HG02970 (cell line): ENCODE data around the gene UBA1.

ENCODE experiments used
- ATAC-seq: cut with Tn5 transposase; IDR thresholded peaks from one replicate; pipeline ENCODE4 v1.9.1; 2021; ENCODE audit warnings: mild to moderate bottlenecking, moderate library complexity, moderate number of reproducible peaks; ENCODE audit not compliant: unreplicated experiment, low FRiP score

Gene UBA1

DNA sequence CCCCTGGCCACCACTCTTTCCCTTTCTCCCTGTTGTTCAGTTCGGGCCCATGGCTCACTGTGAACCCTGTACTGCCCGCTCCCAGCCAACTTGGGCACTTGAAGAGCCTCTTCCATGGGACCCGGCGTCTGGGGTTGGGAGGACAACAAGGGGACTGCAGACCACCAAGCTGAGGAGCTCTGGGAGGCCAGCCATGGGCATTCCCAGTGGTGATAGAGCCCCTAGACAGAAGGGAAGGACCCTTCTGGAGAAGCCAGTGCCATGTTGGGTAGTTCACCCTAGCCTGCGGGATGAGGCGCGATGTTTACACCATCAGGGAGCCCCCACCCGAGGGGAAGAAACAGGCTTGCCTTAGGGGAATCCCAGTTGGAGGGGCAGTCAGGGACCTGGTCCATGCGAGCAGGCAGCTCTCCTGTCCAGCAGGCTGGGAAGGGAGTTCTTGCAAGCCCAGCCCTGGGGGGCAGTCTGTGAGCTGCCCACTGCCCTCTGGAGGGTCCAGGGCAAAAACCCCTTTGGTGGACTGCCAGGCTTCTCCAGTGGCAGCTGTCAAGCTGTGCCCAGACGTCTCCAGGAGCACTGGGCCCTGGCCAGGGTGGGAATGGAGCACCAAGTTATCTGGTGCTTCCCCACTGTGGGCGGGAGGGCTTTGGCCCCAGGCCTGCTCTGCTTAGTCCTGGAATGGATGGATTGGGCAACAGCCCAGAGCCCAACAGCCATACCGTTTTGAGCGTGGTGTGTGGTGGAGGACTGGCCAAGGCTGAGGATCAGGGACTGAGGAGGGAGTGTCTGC is 23.7 kb upstream of the UBA1 start:
- no peak for ATAC-seq

GRCh38 chrX:47170861-47171692 is 22.6 kb upstream of the UBA1 start:
- no peak for ATAC-seq

GRCh38 chrX:47171996-47172395 is 21.6 kb upstream of the UBA1 start:
- ATAC-seq = no peak

- no peak for ATAC-seq
Observed at GRCh38 chrX:47172549-47172948, 21.1 kb upstream of the UBA1 start.

- ATAC-seq = no peak
Observed at GRCh38 chrX:47172971-47173792, 20.4 kb upstream of the UBA1 start.

DNA sequence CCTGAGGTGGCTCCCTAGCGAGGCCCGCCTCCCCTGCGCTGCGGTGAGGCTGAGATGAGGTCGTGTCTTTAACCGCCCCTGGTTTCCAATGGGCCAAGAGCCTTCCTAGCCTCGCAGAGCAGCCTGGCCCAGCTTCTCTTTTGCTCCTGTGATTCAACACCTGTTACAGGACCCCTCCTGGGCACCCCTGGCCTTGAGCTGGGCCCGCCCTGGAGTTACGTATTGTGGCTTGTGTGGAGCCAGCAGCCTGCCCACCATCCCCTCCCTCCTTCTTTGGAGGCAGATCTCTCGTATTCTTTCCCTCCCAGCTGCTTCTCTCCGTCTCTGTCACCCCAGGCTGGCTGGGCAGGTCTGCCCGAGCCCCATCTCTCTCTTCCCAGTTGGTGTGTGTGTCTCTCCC is 19.3 kb upstream of the UBA1 start:
- ATAC-seq = no peak

GRCh38 chrX:47174846-47175587 is 18.6 kb upstream of the UBA1 start:
- no peak for ATAC-seq

GRCh38 chrX:47175588-47175980 is 18.0 kb upstream of the UBA1 start:
- ATAC-seq = no peak

DNA sequence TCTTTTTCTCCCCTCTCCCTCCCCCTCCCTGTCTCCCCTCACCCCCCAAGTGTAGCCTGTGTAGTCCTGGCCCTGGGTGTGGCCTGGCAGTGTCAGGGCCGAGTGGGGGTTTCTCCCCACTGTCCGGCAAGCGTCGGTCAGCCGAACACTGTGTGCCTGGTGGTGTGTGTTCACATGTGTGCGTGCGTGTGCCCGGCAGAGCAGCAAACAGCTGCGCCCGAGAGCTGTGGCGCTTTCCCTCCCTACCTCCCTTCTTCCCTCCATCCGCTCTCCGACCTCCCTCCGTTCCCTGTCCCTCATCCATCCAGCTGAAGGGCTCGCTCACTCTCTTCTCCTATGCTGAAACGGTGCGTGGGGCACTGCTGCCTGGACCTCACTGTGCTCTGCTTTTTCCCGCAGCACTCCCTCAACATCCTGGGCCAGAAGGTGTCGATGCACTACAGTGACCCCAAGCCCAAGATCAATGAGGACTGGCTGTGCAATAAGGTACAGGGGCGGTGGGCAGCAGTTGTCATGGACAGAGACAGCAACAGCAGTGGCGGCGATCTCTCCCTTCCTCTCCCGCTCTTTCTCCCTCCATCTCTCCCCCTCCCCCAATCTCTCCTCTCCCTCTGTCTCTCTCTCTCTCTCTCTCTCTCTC is 17.4 kb upstream of the UBA1 start:
- ATAC-seq = no peak

DNA sequence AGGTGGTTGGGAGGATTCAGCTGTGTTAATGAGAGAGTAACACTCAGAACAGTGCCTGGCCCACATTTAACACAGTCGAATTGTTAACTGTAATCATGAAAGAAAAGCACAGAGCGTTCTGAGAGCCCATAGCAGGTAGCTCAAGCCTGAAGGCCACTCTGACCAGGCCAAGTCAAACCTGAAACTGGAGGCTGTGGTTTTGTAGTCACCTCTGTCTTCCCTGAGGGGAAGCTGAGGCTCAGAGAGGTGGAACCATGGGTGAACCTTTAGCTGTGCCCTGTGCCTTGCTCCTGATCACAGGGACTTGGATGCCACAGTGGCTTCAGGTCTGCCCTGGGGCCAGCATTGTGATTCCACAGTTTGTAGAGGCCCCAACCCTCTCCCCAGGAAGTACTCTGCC is 16.6 kb upstream of the UBA1 start:
- ATAC-seq = no peak

GRCh38 chrX:47178337-47178736 is 15.3 kb upstream of the UBA1 start:
- no peak for ATAC-seq

DNA sequence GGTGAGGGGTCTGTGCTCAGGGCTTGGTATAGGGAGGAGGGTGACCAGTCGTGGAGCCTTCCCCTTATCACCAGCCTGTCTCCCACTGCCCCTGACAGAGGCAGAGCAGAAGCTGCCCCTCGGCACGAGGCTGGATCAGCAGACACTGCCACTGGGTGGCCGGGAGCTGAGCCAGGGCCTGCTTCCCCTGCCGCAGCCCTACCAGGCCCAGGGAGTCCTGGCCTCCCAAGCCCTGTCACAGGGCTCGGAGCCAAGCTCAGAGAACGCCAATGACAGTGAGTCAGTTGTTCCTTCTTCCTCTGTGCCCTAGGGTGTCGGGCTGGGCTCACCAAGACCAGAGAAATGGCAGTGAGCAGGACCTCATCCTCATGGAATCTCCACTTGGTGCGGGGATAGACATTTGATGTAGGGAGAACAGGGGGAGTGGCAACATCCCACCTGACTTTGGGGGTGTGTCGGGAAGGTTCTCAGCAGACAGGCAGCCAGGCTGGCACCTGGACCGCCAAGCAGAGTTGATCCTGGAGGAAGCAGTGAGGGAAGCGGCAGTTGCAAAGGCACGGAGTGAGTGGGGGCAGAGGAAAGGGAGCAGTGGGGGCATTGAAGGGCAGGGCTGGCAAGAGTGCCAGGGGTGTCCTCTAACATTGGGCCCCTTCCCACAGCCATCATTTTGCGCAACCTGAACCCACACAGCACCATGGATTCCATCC is 14.3 kb upstream of the UBA1 start:
- no peak for ATAC-seq

GRCh38 chrX:47179928-47180255 is 13.7 kb upstream of the UBA1 start:
- no peak for ATAC-seq

- no peak for ATAC-seq
Observed at GRCh38 chrX:47180346-47180745, 13.3 kb upstream of the UBA1 start.

- ATAC-seq = no peak
Observed at GRCh38 chrX:47181301-47181700, 12.3 kb upstream of the UBA1 start.

- ATAC-seq = no peak
Observed at GRCh38 chrX:47182106-47182700, 11.4 kb upstream of the UBA1 start.

DNA sequence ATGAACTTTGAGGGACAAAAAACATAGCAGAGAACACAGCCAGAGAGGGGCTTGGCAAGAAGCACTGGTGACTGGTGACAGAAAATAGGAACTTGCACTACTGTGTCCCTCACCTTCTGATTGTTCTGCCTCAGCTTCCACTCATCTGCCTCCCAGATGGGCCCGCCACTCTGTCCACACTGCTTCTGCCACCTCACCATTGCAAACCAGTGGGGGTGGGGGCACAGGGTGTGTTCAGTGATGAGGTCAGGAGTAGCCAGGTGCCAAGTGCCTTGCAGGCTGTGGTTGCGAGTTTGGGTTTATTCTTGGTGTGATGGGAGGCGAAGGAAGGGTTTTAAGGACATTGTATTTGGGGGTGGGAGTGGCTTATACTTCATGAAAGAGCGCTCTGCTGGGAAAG is 9.1 kb upstream of the UBA1 start:
- ATAC-seq = no peak

DNA sequence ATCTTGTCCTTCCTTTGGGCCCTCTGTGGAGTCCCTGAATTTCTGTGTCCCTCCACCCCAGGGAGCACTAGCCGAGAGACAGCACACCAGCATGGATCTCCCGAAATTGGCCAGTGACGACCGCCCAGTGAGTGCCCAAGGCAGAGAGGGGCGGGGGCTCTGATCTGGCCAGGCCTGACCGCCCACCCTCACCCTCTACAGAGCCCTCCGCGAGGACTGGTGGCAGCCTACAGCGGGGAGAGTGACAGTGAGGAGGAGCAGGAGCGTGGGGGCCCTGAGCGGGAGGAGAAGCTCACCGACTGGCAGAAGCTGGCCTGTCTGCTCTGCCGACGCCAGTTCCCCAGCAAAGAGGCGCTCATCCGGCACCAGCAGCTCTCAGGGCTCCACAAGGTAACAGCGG is 8.4 kb upstream of the UBA1 start:
- ATAC-seq = no peak
